ENCODE data around the gene SLC25A19.

The SLC25A19 gene

DNA sequence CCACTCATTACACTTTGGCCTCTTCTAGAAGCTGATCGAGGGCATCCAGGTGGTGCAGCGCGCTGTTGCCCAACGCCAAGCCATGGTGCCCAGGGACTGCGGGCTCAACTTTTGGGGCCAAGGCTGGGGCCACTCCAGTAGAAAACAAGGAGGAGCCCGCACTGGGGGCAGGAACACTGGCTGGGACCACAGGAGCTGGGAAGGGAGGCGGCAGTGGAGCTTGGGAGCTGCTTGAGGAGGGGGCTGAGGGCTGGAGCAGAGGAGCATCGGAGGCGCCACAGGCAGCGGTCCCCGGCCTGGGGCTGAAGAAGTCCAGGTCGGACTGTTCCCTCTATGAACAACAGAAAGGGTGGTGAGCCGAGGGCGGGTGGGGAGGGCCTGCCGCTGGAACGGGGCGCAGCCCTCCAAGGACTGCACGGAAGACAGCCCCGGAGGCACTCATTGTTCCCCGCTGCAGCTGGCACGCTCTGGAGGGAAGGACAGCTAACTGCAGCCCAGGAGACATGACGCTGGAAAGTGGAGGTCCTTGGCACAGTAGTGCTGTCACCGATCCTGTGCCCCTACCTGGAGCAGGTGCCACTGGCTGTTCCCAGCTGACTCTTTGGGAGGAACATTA, 49.3 kb downstream of the SLC25A19 start:
- no peak for DNase-seq

DNA sequence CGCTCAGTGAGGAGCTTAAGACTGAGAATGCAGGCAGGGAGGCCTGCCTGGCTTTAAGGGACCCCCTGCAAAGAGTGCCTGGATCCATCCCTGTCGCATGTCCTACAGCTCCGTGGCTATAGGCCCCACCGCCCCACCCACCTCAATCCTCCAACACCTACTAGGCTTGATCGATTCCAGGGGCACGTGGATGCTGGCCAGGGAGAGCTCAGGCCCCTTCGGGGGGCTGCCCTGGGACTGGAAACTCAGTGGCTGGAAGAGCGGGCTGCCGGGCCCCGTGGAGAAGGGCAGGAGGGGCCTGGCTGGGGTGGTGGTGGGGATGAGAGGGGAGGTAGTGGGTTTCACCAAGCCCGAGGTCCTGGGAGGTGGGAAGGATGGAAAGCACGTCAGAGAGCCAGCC, 50.0 kb downstream of the SLC25A19 start:
- DNase-seq, result no peak

DNA sequence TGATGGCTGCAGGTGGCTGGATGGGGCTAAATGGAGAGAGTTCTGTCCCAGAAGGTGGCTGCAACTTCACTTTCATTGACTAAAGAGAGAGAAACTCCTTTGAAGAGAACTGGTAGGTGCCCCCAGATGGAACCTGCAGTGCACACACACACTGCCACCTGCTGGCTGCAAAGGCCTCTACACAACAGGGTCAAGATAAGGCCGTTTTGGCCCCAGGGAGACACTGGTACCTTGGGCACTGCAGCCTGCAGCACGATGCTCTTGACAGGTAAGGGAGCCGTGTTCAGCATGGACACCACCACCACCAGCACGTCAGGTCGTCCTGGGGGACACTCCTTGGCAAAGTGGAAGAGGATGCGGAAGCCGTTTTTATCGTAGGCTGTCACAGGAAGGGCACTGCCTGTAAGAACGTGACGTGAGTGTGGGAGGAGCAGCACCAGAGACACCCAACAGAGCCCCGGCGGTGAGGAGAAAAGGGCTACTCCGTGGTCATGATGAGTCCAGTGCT, 50.5 kb downstream of the SLC25A19 start:
- DNase-seq, result peak; percentile 31

DNA sequence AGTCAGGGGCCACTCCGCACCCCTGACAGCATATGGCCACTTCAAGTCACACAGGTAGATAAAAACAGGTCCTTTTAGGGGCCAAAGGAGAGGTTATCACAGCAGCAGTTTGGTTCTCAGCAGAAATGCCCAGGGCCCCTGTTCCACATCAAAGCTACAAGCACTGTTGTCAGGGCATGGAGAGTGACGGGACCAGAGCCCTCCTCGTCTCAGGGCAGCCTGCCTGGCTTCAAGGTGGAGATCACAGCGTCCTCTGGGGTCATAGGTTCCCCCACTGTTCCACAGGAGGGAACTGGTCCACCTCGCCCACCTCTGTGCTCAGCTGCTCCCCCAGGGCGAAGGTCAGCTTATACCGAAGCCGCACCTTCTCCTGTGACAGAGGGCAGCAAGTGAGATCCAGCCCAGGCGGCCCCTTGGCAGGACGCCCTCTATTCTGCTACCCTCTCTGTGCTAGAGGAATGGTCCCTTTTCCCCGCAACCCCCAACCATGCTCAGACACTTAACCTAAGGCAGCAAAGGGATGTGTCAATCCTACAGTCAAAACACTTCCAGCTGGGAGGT, 51.1 kb downstream of the SLC25A19 start:
- DNase-seq, result no peak

DNA sequence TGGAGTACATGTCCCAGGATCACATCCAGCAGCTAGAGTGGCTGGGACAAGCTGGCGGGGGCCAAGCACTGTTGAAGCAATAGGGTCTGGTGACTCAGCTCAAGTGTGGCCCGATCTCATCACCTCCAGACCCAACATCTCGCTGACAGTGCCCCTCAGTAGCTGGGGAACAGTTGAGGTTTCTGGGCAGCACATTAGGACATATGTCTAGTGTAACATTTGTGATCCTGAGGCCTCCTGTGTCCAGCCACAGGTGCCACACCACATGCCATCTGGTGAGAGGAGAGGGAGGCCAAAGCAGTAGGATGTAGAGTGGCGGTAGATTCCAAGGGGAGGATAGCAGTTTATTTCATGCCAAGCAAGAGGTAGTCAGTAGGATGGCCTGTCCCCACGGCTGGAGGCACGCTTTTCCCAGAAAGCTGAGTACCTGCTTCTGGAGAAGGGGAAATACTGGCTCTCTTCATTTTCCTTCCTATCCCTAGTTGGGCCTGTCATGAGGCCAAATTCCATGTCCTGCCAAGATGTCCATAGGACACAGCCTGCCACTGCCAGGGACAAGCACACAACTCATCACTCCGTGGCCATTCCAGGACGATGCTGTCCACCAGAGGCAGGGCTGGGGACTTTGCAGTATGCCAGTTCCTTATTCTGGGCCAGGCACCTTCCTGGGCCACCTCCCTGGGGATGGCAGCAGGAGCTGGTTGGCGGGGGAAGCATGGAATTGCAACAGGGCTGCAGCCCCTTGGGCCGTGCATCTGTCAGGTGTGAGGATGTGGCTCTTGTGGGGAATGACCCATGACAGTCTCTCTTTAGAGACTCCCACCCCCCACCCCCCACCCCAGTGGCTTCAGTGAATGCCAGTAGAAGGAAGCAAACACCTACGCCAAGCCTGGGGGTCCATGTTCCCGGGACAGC, 51.9 kb downstream of the SLC25A19 start:
- DNase-seq, result no peak

DNA sequence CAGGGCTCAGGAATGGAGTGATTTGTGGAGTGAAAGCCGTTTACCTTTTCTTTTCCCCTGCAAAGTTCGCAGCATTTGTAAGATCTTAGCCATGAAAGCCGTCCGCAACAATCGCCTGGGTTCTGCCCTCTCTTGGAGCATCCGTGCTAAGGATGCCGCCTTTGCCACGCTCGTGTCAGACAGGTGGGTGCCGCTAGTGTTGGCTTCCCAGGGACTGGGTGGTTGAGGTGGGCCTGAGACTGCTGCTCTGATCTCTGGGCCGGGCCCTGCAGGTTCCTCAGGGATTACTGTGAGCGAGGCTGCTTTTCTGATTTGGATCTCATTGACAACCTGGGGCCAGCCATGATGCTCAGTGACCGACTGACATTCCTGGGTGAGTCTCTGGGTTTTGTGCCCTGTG, 56.4 kb downstream of the SLC25A19 start:
- DNase-seq, result no peak

DNA sequence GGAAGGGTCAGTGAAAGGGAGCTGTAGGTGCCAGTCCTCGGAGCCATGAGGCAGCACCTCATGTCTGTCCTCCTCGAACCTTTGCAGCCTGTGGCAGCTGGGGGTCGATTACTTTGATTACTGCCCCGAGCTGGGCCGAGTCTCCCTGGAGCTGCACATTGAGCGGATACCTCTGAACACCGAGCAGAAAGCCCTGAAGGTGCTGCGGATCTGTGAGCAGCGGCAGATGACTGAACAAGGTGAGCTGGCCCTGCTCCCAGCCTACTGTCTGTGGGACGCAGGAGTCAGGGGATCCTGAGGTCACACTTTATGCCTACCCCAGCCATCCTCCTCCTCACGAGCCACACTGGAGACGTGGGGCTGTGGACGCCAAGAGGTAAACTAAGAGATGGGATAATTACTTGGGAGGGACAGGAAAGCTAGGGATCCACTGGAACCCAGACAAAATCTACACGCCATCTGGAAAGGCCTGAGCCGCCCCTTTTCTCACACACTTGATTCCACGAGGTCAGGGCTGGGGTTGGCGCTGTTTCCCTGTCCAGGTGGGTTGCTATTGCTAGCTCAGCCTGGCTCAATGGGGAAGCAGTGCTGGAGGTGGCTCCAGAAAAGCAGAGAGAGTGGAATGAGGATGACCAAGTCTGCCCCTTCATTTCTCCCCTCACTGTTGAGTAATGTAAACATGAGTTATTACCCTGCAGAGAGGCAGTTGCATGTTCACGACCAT, 57.3 kb downstream of the SLC25A19 start:
- no peak for DNase-seq

DNA sequence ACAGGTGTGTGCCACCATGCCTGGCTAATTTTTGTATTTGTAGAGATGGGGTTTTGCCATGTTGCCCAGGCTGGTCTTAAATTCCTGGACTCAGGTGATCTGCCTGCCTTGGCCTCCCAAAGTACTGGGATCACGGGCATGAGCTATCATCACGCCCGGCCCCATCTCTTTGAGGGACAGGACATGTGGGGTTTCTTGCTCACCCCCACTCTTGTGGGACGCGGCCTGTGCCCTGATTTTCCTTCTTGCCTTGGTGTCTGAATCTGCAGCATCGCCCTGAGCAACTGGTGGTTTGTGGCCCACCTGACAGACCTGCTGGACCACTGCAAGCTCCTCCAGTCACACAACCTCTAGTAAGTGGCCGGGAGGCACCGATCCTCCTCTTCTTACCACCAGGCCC, 58.2 kb downstream of the SLC25A19 start:
- no peak for DNase-seq

DNA sequence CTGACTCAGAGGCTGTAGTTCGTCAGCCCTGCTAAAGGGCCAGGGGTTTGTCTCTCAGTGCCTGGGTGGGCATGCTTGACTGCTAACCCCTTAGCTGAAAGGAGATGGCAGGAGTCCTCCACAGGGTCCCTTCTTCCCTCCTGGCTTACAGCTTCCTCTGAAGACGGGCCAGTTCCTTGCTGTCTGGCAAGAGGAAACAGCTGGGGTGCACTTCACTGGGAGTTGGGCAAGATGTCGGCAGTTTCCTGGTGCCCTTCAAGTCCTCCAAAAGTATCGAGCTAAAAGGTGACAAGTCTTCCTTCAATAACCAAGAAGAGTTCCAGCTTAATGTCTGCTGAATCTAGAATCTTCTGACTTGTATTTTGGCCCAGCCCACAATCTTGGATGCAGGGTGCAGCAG, 60.4 kb downstream of the SLC25A19 start:
- DNase-seq, result no peak

DNA sequence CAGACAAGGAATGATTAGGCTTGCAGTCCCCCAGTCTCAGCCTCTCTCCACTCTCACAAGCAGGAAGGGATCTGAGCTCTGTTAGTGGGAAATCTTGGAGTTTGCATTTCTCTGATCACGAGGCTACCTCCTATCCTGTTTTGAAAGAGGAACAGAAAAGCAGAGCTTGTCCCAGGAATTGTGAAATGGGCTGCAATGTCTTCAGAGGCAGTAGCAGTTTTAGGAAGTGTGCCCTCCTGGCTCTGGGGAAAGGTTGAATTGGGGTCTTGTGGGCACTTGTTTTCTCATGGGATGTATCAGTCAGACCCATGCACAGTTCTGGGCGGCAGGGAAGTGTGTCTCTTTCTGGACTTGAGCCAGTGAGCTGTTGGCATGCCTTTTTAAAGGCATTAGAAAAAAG, 60.9 kb downstream of the SLC25A19 start:
- DNase-seq, result no peak

DNA sequence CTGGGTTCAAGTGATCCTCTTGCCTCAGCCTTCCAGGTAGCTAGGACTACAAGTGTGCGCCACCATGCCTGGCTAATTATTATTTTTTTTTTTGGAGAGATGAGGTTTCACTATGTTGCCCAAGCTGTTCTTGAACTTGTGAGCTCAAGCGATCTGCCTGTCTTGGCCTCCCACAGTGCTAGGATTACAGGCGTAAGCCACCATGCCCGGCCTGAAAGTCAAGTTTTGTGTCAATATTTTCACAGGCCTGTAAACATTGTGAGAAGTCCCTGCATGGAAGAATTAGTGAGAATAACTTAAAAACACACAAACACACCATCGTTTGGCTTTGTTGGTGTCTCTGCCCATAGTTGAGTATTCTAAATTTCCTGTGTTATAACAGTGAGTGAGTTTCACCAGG, 61.5 kb downstream of the SLC25A19 start:
- no peak for DNase-seq

DNA sequence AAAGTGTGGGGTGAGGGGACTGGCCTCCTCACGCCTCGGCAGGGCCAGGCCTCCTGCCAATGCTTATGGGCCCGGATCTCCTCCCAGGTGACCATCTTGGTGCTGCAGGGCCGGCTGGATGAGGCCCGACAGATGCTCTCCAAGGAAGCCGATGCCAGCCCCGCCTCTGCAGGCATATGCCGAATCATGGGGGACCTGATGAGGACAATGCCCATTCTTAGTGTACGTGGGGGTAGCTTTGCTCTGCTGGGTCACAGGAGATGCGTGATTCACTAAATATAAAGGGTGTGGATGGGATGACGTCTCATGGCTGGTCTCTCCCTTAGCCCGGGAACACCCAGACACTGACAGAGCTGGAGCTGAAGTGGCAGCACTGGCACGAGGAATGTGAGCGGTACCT, 64.2 kb downstream of the SLC25A19 start:
- DNase-seq, result no peak
